Measurements from ENCODE around the gene PCDHGA4.

- no peak for TF ChIP-seq CTCF (IDR thresholded peaks at IDR 0.05; ENCODE audit: borderline replicate concordance, extremely low read depth, low read length, poor library complexity, severe bottlenecking)
- no peak for TF ChIP-seq EZH2 (IDR thresholded peaks at IDR 0.05; ENCODE audit: borderline replicate concordance, low read depth, low read length, severe bottlenecking)
Observed at GRCh38 chr5:141392429-141393198, 37.8 kb downstream of the PCDHGA4 start, which contains the start of gene PCDHGA8.

Measured in DND-41 (cell line).